NT2/D1 (cell line): ENCODE results near the gene ICAM3.

ENCODE experiments used
- SUZ12 ChIP-seq: IDR thresholded peaks from 2 replicates; pipeline ENCODE4 v1.6.1; 2011; ENCODE audit not compliant: insufficient read length, insufficient read depth; ENCODE audit errors: extremely low read depth
- YY1 ChIP-seq: IDR thresholded peaks from 2 replicates; pipeline ENCODE4 v1.6.1; 2011; ENCODE audit not compliant: insufficient read length, insufficient read depth
- ZNF274 ChIP-seq: IDR thresholded peaks from 2 replicates; pipeline ENCODE4 v1.6.1; 2011; ENCODE audit warnings: mild to moderate bottlenecking, low read depth, low read length

- TF ChIP-seq YY1: no peak
- TF ChIP-seq ZNF274: no peak
- TF ChIP-seq SUZ12: no peak
Measured at GRCh38 chr19:10356431-10356830, 17.0 kb upstream of the ICAM3 start.
